ENCODE data around the gene SLAMF1. TPM values are rescaled to one million over a fixed set of nuclear protein-coding genes. Genes with fewer than 3 reads are reported as not detected.

Gene SLAMF1
- total and polyA plus RNA-seq, 11 donors: 0.14 to 4.3 (median 0.60) TPM; not detected in 5

GRCh38 chr1:160671603-160672517 is 25.0 kb upstream of the SLAMF1 start:
- Histone ChIP-seq H3K27ac (peak overlapping the region in 1 of 12 donors; percentile 50), H3K4me1 (peaks cover 0 to 56% (median 0%) of the 10 kb centered on the region in 12 donors), H3K9me3 (peaks cover 0 to 13% (median 4%) of the 10 kb centered on the region in 12 donors), H3K36me3 (no peaks in the 10 kb centered on the region), H3K27me3 (peaks cover 0 to 11% (median 0%) of the 10 kb centered on the region in 9 donors), H3K4me3 (no peak overlapping the region)
- intact Hi-C loops (cut with DNase I): loop anchor here in 5 of 10 donors (10.0 kb wide), 4 partner anchors 153 to 473 kb away; partner anchors contain the start of gene ITLN2 (in 1 of the 5)
- TF ChIP-seq POLR2A (IDR thresholded peaks at IDR 0.05): no peak
- no peak for TF ChIP-seq CTCF (IDR thresholded peaks at IDR 0.05)
- WGBS, 4 donors: 54 to 68% (median 60%) methylated on average over 3 of the region's 3 CpGs
- DNase-seq (no peak), ATAC-seq (no peak)

GRCh38 chr1:160670701-160671100 is 23.9 kb upstream of the SLAMF1 start:
- WGBS, 4 donors: 71 to 83% (median 77%) methylated on average over 4 of the region's 4 CpGs
- no peak overlapping the region for H3K4me3 ChIP-seq
- H3K4me1 ChIP-seq: peaks cover 0 to 64% (median 4%) of the 10 kb centered on the region in 12 donors
- no peaks in the 10 kb centered on the region for H3K36me3 ChIP-seq
- DNase-seq: no peak
- no peak for ATAC-seq
- no peak overlapping the region for H3K27ac ChIP-seq
- peaks cover 0 to 13% (median 4%) of the 10 kb centered on the region in 12 donors for H3K9me3 ChIP-seq
- TF ChIP-seq POLR2A (IDR thresholded peaks at IDR 0.05) (no peak), CTCF (IDR thresholded peaks at IDR 0.05) (no peak)
- H3K27me3 ChIP-seq: peaks cover 0 to 11% (median 0%) of the 10 kb centered on the region in 9 donors
- intact Hi-C loops (cut with DNase I): loop anchor here in 5 of 10 donors (10.0 kb wide), 4 partner anchors 154 to 474 kb away; partner anchors contain the start of gene ITLN2 (in 1 of the 5)

GRCh38 chr1:160669802-160670201 is 23.0 kb upstream of the SLAMF1 start:
- Histone ChIP-seq H3K4me1 (peaks cover 0 to 64% (median 6%) of the 10 kb centered on the region in 12 donors), H3K36me3 (no peaks in the 10 kb centered on the region), H3K9me3 (peaks cover 0 to 13% (median 4%) of the 10 kb centered on the region in 12 donors), H3K4me3 (no peak overlapping the region), H3K27ac (no peak overlapping the region), H3K27me3 (peaks cover 0 to 11% (median 0%) of the 10 kb centered on the region in 9 donors)
- no peak for DNase-seq
- intact Hi-C loops (cut with DNase I): loop anchor here in 5 of 10 donors (10.0 kb wide), 4 partner anchors 155 to 475 kb away; partner anchors contain the start of gene ITLN2 (in 1 of the 5)
- TF ChIP-seq CTCF (IDR thresholded peaks at IDR 0.05) (no peak), POLR2A (IDR thresholded peaks at IDR 0.05) (no peak)
- WGBS, 4 donors: 96 to 97% (median 97%) methylated on average over 20 of the region's 20 CpGs
- no peak for ATAC-seq

GRCh38 chr1:160669276-160669675 is 22.4 kb upstream of the SLAMF1 start:
- H3K4me3 ChIP-seq: no peak overlapping the region
- peaks cover 0 to 64% (median 6%) of the 10 kb centered on the region in 12 donors for H3K4me1 ChIP-seq
- TF ChIP-seq CTCF (IDR thresholded peaks at IDR 0.05): no peak
- no peak for TF ChIP-seq POLR2A (IDR thresholded peaks at IDR 0.05)
- peaks cover 0 to 13% (median 4%) of the 10 kb centered on the region in 12 donors for H3K9me3 ChIP-seq
- H3K36me3 ChIP-seq: no peaks in the 10 kb centered on the region
- DNase-seq: no peak
- H3K27ac ChIP-seq: no peak overlapping the region
- ATAC-seq: no peak
- intact Hi-C loops (cut with DNase I): no loop called here
- H3K27me3 ChIP-seq: peaks cover 0 to 11% (median 0%) of the 10 kb centered on the region in 9 donors
